Thyroid gland (tissue), 4 donors: ENCODE measurements around the gene ZKSCAN1.

Experiments used
- CTCF ChIP-seq, 6 experiments: fragments of 200-600 bp in 3 of 6; fragments of 450-650 bp in 3 of 6; sonication (generic) in 3 of 6; IDR thresholded peaks; one replicate each; pipeline ENCODE4 v1.5.1; 2016 to 2019; ENCODE audit warnings: antibody characterized with exemption in 6 of 6, mild to moderate bottlenecking in 2 of 6, inconsistent platforms in 1 of 6, moderate library complexity in 1 of 6
- POLR2A ChIP-seq, 2 donors: fragments of 450-650 bp; IDR thresholded peaks; one replicate each; pipeline ENCODE4 v1.6.1; 2017; ENCODE audit warnings: antibody characterized with exemption in 2 of 2, mild to moderate bottlenecking in 2 of 2, moderate library complexity in 1 of 2

- TF ChIP-seq CTCF (IDR thresholded peaks at IDR 0.05), result no peak
- no peak for TF ChIP-seq POLR2A (IDR thresholded peaks at IDR 0.05)
These were observed 22.9 kb upstream of the ZKSCAN1 start for GRCh38 chr7:99992330-99993038.
